Prostate gland (tissue), 2 donors: ENCODE results near the gene OR10A7. TPM values are rescaled to one million over a fixed set of nuclear protein-coding genes. Genes with fewer than 3 reads are reported as not detected.

Experiments used
- DNase-seq: peaks from one replicate; pipeline ENCODE4 v3.0.0-alpha.2; 2019; ENCODE audit warnings: low spot score
- H3K27ac ChIP-seq, 2 donors: fragments of 200-600 bp; sonication (generic); 2 replicates each; pipeline ENCODE4 v1.5.1; 2017 to 2019
- H3K27me3 ChIP-seq: fragments of 200-600 bp; sonication (generic); replicated peaks from 2 replicates; pipeline ENCODE4 v1.5.1; 2019; ENCODE audit not compliant: insufficient read depth
- H3K36me3 ChIP-seq, 2 donors: fragments of 200-600 bp; sonication (generic); 1 replicate in 1 of 2; 2 replicates in 1 of 2; pipeline versions ENCODE4 v1.5.1 to v1.8.1; 2017 to 2019
- H3K4me1 ChIP-seq: fragments of 200-600 bp; sonication (generic); replicated peaks from 2 replicates; pipeline ENCODE4 v1.5.1; 2019
- H3K4me3 ChIP-seq, 2 donors: fragments of 200-600 bp; sonication (generic); 2 replicates each; pipeline ENCODE4 v1.5.1; 2017 to 2019
- H3K9me3 ChIP-seq: fragments of 200-600 bp; sonication (generic); 2 replicates; pipeline ENCODE4 v1.5.1; 2017
- POLR2A ChIP-seq: fragments of 450-650 bp; IDR thresholded peaks from one replicate; pipeline ENCODE4 v1.6.1; 2016; ENCODE audit warnings: antibody characterized with exemption, mild to moderate bottlenecking
- POLR2AphosphoS5 ChIP-seq: sonication (generic); formaldehyde crosslinking; IDR thresholded peaks from one replicate; pipeline ENCODE4 v1.6.1; 2017; ENCODE audit warnings: antibody characterized with exemption
- WGBS: methylation state at CpG from one replicate; pipeline ENCODE4 v1.1.5; 2018; 5-methylcytosine and 5-hydroxymethylcytosine counted together
- intact Hi-C: fragments of 100-400 bp; cut with DNase I; formaldehyde crosslinking; loops from one replicate; pipeline ENCODE4 v1.14.2; 2022
- total RNA-seq, 2 donors: library from RNA; depleted of rRNA; stranded (reverse); fragments of >200 nt; gene quantifications; one replicate each; pipeline ENCODE4 v1.1.0, GENCODE V29; 2016
- TF ChIP-seq, protein P1 (sequence below), 4 experiments: fragments of 200-600 bp in 2 of 4; fragments of 450-650 bp in 2 of 4; sonication (generic) in 2 of 4; IDR thresholded peaks; 1 replicate in 3 of 4; 2 replicates in 1 of 4; pipeline ENCODE4 v1.5.1; 2016 to 2019; ENCODE audit warnings: antibody characterized with exemption in 4 of 4, mild to moderate bottlenecking in 2 of 4, moderate library complexity in 2 of 4

Gene OR10A7
- total RNA-seq, 2 donors from 2014 or later, result not detected

DNA sequence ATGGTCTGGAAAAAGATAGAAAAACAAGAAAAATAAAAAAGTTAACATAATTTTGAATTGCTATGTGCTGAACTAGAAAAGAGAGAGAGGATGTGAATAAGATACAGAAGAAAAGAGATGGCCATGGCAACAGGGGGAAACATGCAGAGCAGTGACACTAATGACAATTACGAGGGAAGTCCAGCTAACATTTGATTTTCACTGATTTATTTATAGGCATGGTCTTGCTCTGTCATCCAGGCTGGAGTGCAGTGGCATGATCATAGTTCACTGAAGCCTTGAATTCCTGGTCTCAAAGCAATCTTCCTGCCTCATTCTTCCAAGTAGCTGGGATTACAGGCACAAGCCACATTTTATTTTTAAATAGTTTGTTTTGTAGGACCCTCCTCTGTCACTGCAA, 25.3 kb downstream of the OR10A7 start:
- Histone ChIP-seq H3K27me3 (no peaks in the 10 kb centered on the region), H3K4me3 (no peak overlapping the region), H3K36me3 (no peaks in the 10 kb centered on the region), H3K27ac (no peak overlapping the region), H3K9me3 (no peaks in the 10 kb centered on the region), H3K4me1 (no peaks in the 10 kb centered on the region)
- intact Hi-C loops, result no loop called here
- 28% methylated on average over 1 of the region's 1 CpG for WGBS
- no peak for DNase-seq
- TF ChIP-seq POLR2A, result no peak
- TF ChIP-seq, protein P1, sequence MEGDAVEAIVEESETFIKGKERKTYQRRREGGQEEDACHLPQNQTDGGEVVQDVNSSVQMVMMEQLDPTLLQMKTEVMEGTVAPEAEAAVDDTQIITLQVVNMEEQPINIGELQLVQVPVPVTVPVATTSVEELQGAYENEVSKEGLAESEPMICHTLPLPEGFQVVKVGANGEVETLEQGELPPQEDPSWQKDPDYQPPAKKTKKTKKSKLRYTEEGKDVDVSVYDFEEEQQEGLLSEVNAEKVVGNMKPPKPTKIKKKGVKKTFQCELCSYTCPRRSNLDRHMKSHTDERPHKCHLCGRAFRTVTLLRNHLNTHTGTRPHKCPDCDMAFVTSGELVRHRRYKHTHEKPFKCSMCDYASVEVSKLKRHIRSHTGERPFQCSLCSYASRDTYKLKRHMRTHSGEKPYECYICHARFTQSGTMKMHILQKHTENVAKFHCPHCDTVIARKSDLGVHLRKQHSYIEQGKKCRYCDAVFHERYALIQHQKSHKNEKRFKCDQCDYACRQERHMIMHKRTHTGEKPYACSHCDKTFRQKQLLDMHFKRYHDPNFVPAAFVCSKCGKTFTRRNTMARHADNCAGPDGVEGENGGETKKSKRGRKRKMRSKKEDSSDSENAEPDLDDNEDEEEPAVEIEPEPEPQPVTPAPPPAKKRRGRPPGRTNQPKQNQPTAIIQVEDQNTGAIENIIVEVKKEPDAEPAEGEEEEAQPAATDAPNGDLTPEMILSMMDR (IDR thresholded peaks at IDR 0.05), result no peak
- TF ChIP-seq POLR2AphosphoS5, result no peak

DNA sequence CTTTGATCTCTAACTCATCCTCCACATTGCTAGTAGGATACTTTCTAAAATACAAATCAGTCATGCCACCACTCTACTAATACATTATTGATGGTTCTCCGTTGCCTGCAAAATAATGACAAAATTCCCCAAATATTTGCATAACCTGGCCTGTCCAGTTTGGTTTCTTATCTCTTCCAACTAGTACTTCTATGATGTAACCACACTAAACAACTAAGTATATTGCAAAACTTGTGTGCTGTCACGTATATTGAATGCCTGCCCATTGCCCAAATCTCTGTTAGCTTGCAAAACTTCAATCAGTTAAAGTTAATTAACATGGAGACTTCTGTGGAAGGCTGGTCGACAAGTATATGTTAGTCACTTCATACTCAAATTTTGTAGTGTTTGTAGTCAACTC, 30.1 kb downstream of the OR10A7 start:
- TF ChIP-seq POLR2A, result no peak
- TF ChIP-seq, protein P1 (IDR thresholded peaks at IDR 0.05), result no peak
- intact Hi-C loops, result no loop called here
- WGBS, result 49% methylated on average over 3 of the region's 3 CpGs
- Histone ChIP-seq H3K4me3 (no peak overlapping the region), H3K27me3 (no peaks in the 10 kb centered on the region), H3K36me3 (no peaks in the 10 kb centered on the region), H3K4me1 (no peaks in the 10 kb centered on the region), H3K27ac (no peak overlapping the region), H3K9me3 (no peaks in the 10 kb centered on the region)
- DNase-seq, result no peak

DNA sequence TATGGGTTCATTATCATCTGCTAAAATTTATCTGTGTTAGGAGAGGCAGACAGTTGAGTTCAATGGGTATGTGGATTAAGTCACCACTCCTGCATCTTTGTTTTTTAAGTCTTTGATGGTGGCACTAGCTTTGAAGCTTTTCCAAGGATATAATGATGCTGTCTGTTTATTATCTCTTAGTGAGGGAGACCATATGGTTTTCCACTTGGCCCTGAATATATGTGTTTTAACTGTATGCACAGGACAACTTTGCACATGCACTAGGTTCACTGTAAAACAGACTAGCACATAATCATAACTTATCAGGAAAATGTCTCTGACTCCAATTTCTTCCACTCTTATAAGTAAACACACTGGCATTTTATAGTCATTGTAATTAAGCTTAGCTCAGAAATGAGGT, 32.5 kb downstream of the OR10A7 start:
- Histone ChIP-seq H3K36me3 (no peaks in the 10 kb centered on the region), H3K4me1 (no peaks in the 10 kb centered on the region), H3K27me3 (no peaks in the 10 kb centered on the region), H3K9me3 (no peaks in the 10 kb centered on the region), H3K4me3 (no peak overlapping the region), H3K27ac (no peak overlapping the region)
- no peak for DNase-seq
- intact Hi-C loops, result no loop called here
- no peak for TF ChIP-seq POLR2AphosphoS5
- no peak for TF ChIP-seq POLR2A
- TF ChIP-seq, protein P1 (IDR thresholded peaks at IDR 0.05), result no peak

DNA sequence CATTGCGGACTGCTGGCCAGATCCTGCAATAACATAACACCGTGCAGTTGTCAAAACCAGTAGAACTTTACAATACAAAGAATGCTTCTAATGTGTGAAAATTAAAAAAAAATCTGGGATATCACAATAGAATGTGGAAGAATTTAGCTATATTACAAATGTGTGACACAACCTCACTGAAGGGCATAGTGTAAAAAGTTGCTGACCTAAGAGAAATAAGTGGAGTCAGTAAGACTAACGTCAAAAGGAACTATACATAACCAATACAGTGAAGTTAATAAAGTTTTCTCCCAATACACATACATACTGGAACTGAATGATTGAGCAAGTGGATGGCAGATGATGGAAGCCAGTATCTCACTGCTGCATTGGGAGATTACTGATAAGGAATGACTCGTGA, 36.0 kb downstream of the OR10A7 start:
- H3K36me3 ChIP-seq, result no peaks in the 10 kb centered on the region
- no peak for DNase-seq
- intact Hi-C loops, result no loop called here
- H3K27me3 ChIP-seq, result no peaks in the 10 kb centered on the region
- no peak overlapping the region for H3K27ac ChIP-seq
- H3K4me3 ChIP-seq, result no peak overlapping the region
- H3K4me1 ChIP-seq, result no peaks in the 10 kb centered on the region
- no peaks in the 10 kb centered on the region for H3K9me3 ChIP-seq
- WGBS, result 91% methylated on average over 4 of the region's 4 CpGs
- no peak for TF ChIP-seq POLR2A
- no peak for TF ChIP-seq POLR2AphosphoS5
- TF ChIP-seq, protein P1 (IDR thresholded peaks at IDR 0.05), result no peak

DNA sequence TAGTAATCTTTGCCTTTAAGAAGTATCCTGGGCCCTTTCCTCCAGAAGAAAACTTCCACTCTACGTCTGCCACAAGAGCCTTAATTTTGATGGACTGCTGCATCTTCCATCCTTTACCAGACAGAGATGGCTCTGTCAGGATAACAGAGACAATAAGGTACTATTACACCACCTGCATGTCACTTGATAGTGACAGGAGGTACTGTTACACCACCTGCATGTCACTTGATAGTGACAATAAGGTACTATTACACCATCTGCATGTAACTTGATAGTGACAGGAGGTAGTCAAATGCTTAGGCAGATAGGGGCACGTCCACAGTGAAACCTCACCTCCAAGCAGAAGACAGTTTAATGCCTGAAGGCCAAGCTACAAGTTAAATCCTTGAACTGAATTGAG, 37.5 kb downstream of the OR10A7 start:
- 51% methylated on average over 2 of the region's 2 CpGs for WGBS
- intact Hi-C loops, result no loop called here
- Histone ChIP-seq H3K27ac (no peak overlapping the region), H3K27me3 (no peaks in the 10 kb centered on the region), H3K9me3 (no peaks in the 10 kb centered on the region), H3K36me3 (no peaks in the 10 kb centered on the region), H3K4me1 (no peaks in the 10 kb centered on the region), H3K4me3 (no peak overlapping the region)
- TF ChIP-seq, protein P1 (IDR thresholded peaks at IDR 0.05), result no peak
- TF ChIP-seq POLR2A (no peak), POLR2AphosphoS5 (no peak)
- DNase-seq, result no peak

Other genes with a start within 250 kb of the OR10A7 start
- 1 to 10 TPM in 1 of 2 donors, under 1 TPM in 1; 0.41 to 6.1 TPM for gene TESPA1, start 236.3 kb upstream of the OR10A7 start, total RNA-seq
- under 1 TPM in 1 of 2 donors, not detected in 1; 0.11 TPM for gene NEUROD4, start 201.1 kb upstream of the OR10A7 start, total RNA-seq
- gene OR9K2, start 94.6 kb upstream of the OR10A7 start, total RNA-seq, result not detected
- not detected for gene OR6C74, start 23.6 kb downstream of the OR10A7 start, total RNA-seq
- gene OR6C6, start 75.5 kb downstream of the OR10A7 start, total RNA-seq, result not detected
- not detected for gene OR6C1, start 93.3 kb downstream of the OR10A7 start, total RNA-seq
- gene OR6C3, start 109.7 kb downstream of the OR10A7 start, total RNA-seq, result not detected
- gene OR6C75, start 141.9 kb downstream of the OR10A7 start, total RNA-seq, result not detected
- not detected for gene OR6C65, start 179.5 kb downstream of the OR10A7 start, total RNA-seq
- gene OR6C76, start 205.2 kb downstream of the OR10A7 start, total RNA-seq, result not detected
- gene OR6C2, start 223.1 kb downstream of the OR10A7 start, total RNA-seq, result not detected
- gene OR6C70, start 249.1 kb downstream of the OR10A7 start, total RNA-seq, result not detected